SIG-M5 (cell line): ENCODE data around the gene SCN4A.
"Not testable (repeated sequence)": the region's sequence is repeated elsewhere in the genome, so short reads cannot be mapped to it uniquely, and the experiment has no call there.

Source experiments
- DNase-seq: peaks from one replicate; lab custom pipeline; 2025; lab: John Stamatoyannopoulos, UW

Gene SCN4A

GRCh38 chr17:63972796-63973195 is at the start of gene SCN4A:
SCN4A (minus strand) TSS chr17:63972918; CDS start chr17:63972841, 77 bp downstream.
- no peak for DNase-seq

GRCh38 chr17:64020056-64020766 is 47.5 kb upstream of the SCN4A start, which contains the start of gene ICAM2:
ICAM2 (minus strand) TSS chr17:64020633; CDS start chr17:64006691, 13,942 bp downstream.
- DNase-seq: no peak

- not testable (repeated sequence) for DNase-seq
Measured at GRCh38 chr17:64019551-64019961, 46.8 kb upstream of the SCN4A start.

GRCh38 chr17:64017381-64017980 is 44.8 kb upstream of the SCN4A start:
- DNase-seq: no peak

- DNase-seq: no peak
Measured at GRCh38 chr17:64016974-64017373, 44.3 kb upstream of the SCN4A start.

- DNase-seq: no peak
Measured at GRCh38 chr17:64016231-64016784, 43.6 kb upstream of the SCN4A start.

- no peak for DNase-seq
Measured at GRCh38 chr17:64015447-64015846, 42.7 kb upstream of the SCN4A start.

GRCh38 chr17:64009571-64010402 is 37.1 kb upstream of the SCN4A start:
- DNase-seq: no peak

- DNase-seq: no peak
Measured at GRCh38 chr17:64008830-64009229, 36.1 kb upstream of the SCN4A start.

- DNase-seq: no peak
Measured at GRCh38 chr17:64008346-64008745, 35.6 kb upstream of the SCN4A start.

GRCh38 chr17:64007838-64008282 is 35.1 kb upstream of the SCN4A start:
- no peak for DNase-seq

GRCh38 chr17:64007089-64007837 is 34.5 kb upstream of the SCN4A start:
- not testable (repeated sequence) for DNase-seq

- no peak for DNase-seq
Measured at GRCh38 chr17:64006361-64007088, 33.8 kb upstream of the SCN4A start.

- DNase-seq: no peak
Measured at GRCh38 chr17:64005734-64006167, 33.0 kb upstream of the SCN4A start.

GRCh38 chr17:64004903-64005733 is 32.4 kb upstream of the SCN4A start:
- no peak for DNase-seq

- DNase-seq: no peak
Measured at GRCh38 chr17:64004218-64004770, 31.6 kb upstream of the SCN4A start.

- no peak for DNase-seq
Measured at GRCh38 chr17:64003526-64004121, 30.9 kb upstream of the SCN4A start.

GRCh38 chr17:64002658-64003525 is 30.2 kb upstream of the SCN4A start:
- DNase-seq: no peak
